Measurements from ENCODE around the gene ARSK.
A peak's percentile ranks its signal among the peaks of the same experiment; 100 is the strongest.

ARSK gene

GRCh38 chr5:95646569-95647431 lies 91.9 kb downstream of the ARSK start, which contains the start of gene RFESD (continued):
- TF ChIP-seq ZNF610 (tag by site-specific recombination; IDR thresholded peaks at IDR 0.05; ENCODE audit: borderline replicate concordance) (no peak), ZNF292 (tag by site-specific recombination; IDR thresholded peaks at IDR 0.05; ENCODE audit: borderline replicate concordance, low read depth) (no peak), ZBTB10 (tag by site-specific recombination; IDR thresholded peaks at IDR 0.05) (no peak), ZNF843 (tag by site-specific recombination; IDR thresholded peaks at IDR 0.05) (peak; percentile 42), ZNF768 (tag by site-specific recombination; IDR thresholded peaks at IDR 0.05) (no peak), ZNF600 (tag by site-specific recombination; IDR thresholded peaks at IDR 0.05) (peak; percentile 35), ZNF518A (tag by site-specific recombination; conservative IDR thresholded peaks at IDR 0.05; ENCODE audit: low read depth) (peak; percentile 24; the same call in 1 of the 2 replicates), ZBTB6 (tag by site-specific recombination; IDR thresholded peaks at IDR 0.05) (no peak), ZNF426 (tag by site-specific recombination; IDR thresholded peaks at IDR 0.05) (no peak), ZNF621 (tag by site-specific recombination; IDR thresholded peaks at IDR 0.05) (no peak), MYNN (tag by site-specific recombination; IDR thresholded peaks at IDR 0.05; ENCODE audit: borderline replicate concordance) (no peak), ZNF175 (tag by site-specific recombination; IDR thresholded peaks at IDR 0.05) (no peak), KLF17 (tag by site-specific recombination; IDR thresholded peaks at IDR 0.05) (0 out of 2 replicates have a peak, but pooled peaks have one; percentile 22), HOXA7 (CRISPR knock-in tag; IDR thresholded peaks at IDR 0.05; ENCODE audit: borderline replicate concordance) (no peak), REPIN1 (tag by site-specific recombination; IDR thresholded peaks at IDR 0.05; ENCODE audit: low read depth) (no peak), ZNF324 (tag by site-specific recombination; IDR thresholded peaks at IDR 0.05) (peak; percentile 39; the same call in 1 of the 2 replicates), ZNF266 (tag by site-specific recombination; IDR thresholded peaks at IDR 0.05; ENCODE audit: low read depth) (no peak), MZF1 (tag by site-specific recombination; IDR thresholded peaks at IDR 0.05; ENCODE audit: borderline replicate concordance) (no peak), ZBTB44 (tag by site-specific recombination; IDR thresholded peaks at IDR 0.05) (no peak), ZNF138 (tag by site-specific recombination; IDR thresholded peaks at IDR 0.05; ENCODE audit: borderline replicate concordance) (no peak), TCF7L2 (IDR thresholded peaks at IDR 0.05; ENCODE audit: borderline replicate concordance, low read depth, low read length) (no peak), ZNF394 (tag by site-specific recombination; IDR thresholded peaks at IDR 0.05; ENCODE audit: borderline replicate concordance) (peak; percentile 52; the same call in 1 of the 2 replicates), ZNF585B (tag by site-specific recombination; IDR thresholded peaks at IDR 0.05) (no peak), ZNF223 (tag by site-specific recombination; IDR thresholded peaks at IDR 0.05) (no peak), GLIS1 (tag by site-specific recombination; IDR thresholded peaks at IDR 0.05) (peak; percentile 76), HOXD13 (CRISPR knock-in tag; IDR thresholded peaks at IDR 0.05; ENCODE audit: borderline replicate concordance) (no peak)

Measured in HEK293 (cell line).